ENCODE data around the gene TSC22D1.

- TF ChIP-seq POLR2AphosphoS5 (IDR thresholded peaks at IDR 0.05; ENCODE audit: borderline replicate concordance, low read depth, low read length) = no peak
- no peak for TF ChIP-seq EZH2 (IDR thresholded peaks at IDR 0.05)
Measured at GRCh38 chr13:44416744-44417143, 159.4 kb downstream of the TSC22D1 start.
